Spinal cord (tissue), 10 donors: Measurements from ENCODE around the gene MZT2B. TPM values are rescaled to one million over a fixed set of nuclear protein-coding genes. Genes with fewer than 3 reads are reported as not detected.
"Not testable (repeated sequence)": the region's sequence is repeated elsewhere in the genome, so short reads cannot be mapped to it uniquely, and the experiment has no call there.

ENCODE experiments used
- DNase-seq, 6 donors: peaks; one replicate each; pipeline versions ENCODE4 v3.0.0 to v3.0.0-alpha.2; 2013 to 2015; ENCODE audit warnings: low spot score in 6 of 6, low read depth in 4 of 6
- H3K27ac ChIP-seq: one replicate; pipeline ENCODE4 v1.5.1; 2013; ENCODE audit warnings: low read depth, low read length, control low read depth
- H3K27me3 ChIP-seq: one replicate; pipeline ENCODE4 v1.6.1; 2013; ENCODE audit warnings: low read length; ENCODE audit not compliant: control insufficient read depth, insufficient read depth
- H3K36me3 ChIP-seq: one replicate; pipeline ENCODE4 v1.6.1; 2013; ENCODE audit warnings: low read length; ENCODE audit not compliant: control insufficient read depth, insufficient read depth
- H3K4me1 ChIP-seq: one replicate; pipeline ENCODE4 v1.6.1; 2013; ENCODE audit warnings: low read length; ENCODE audit not compliant: control insufficient read depth, insufficient read depth
- H3K4me3 ChIP-seq: one replicate; pipeline ENCODE4 v1.5.1; 2013; ENCODE audit warnings: low read depth, low read length, control low read depth
- H3K9me3 ChIP-seq: one replicate; pipeline ENCODE4 v1.6.1; 2013; ENCODE audit warnings: low read length; ENCODE audit not compliant: control insufficient read depth, insufficient read depth
- WGBS: methylation state at CpG from one replicate; pipeline ENCODE4 v1.1.5; 2013; ENCODE audit warnings: missing lambda C conversion rate; ENCODE audit not compliant: insufficient coverage; 5-methylcytosine and 5-hydroxymethylcytosine counted together
- polyA plus RNA-seq, 2 donors: library from polyadenylated mRNA; unstranded; fragments of 120-200 nt; gene quantifications; one replicate each; pipeline ENCODE4 v1.2.1, GENCODE V29; 2013; ENCODE audit not compliant: insufficient read length in 2 of 2
- total RNA-seq, 2 donors: library from RNA; depleted of rRNA in 1 of 2; stranded (reverse); fragments of 120-200 nt in 1 of 2; fragments of >200 nt in 1 of 2; gene quantifications; one replicate each; pipeline versions ENCODE4 v1.2.3 to v1.2.4, GENCODE V29; 2013 to 2014
- donor health status: healthy.

The MZT2B gene
- total and polyA plus RNA-seq, 4 donors: 58.7 to 256 (median 246) TPM

DNA sequence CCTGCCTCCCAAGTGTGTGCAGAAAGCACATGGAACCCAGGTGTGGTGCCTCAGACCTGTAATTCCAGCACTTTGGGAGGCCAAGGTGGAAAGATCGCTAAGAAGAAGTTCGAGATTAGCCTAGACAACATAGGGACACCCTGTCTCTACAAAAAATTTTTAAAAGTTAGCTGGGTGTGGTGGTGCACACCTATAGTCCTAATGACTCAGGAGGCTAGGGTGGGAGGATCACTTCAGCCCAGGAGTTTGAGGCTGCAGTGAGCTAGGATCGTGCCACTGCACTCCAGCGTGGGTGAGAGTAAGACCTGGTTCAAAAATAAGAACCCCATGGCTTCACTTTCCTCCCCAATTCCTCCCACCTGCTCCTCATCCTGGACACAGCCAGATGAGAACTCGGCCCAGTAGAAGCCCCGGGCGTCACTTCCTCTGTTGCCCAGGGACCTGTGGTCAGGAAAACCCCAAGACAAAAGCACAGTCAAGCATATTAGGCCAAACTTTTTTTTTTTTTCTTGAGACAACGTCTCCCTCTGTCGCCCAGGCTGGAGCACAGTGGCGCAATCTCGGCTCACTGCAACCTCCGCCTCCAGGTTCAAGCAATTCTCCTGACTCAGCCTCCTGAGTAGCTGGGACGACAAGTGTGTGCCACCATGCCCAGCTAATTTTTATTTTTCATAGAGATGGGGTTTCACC is 24.1 kb upstream of the MZT2B start:
- not testable (repeated sequence) for H3K27ac ChIP-seq
- H3K36me3 ChIP-seq: peaks cover 91% of the 10 kb centered on the region

GRCh38 chr2:130158631-130159030 is 23.4 kb upstream of the MZT2B start:
- Histone ChIP-seq H3K9me3 (no peaks in the 10 kb centered on the region), H3K27me3 (no peaks in the 10 kb centered on the region), H3K4me3 (no peak overlapping the region), H3K4me1 (no peaks in the 10 kb centered on the region), H3K36me3 (peaks cover 89% of the 10 kb centered on the region), H3K27ac (no peak overlapping the region)
- 98% methylated on average over 7 of the region's 9 CpGs for WGBS
- DNase-seq: no peak

More for the DNA sequence above, 24.1 kb upstream of the MZT2B start:
- WGBS: 86% methylated on average over 8 of the region's 13 CpGs
- H3K9me3 ChIP-seq, DNase-seq, H3K27me3 ChIP-seq, H3K4me3 ChIP-seq, H3K4me1 ChIP-seq: not testable (repeated sequence)

GRCh38 chr2:130159376-130159775 is 22.7 kb upstream of the MZT2B start:
- not testable (repeated sequence) for H3K27ac ChIP-seq, DNase-seq, H3K4me1 ChIP-seq, H3K4me3 ChIP-seq, H3K9me3 ChIP-seq, H3K27me3 ChIP-seq
- H3K36me3 ChIP-seq: peaks cover 89% of the 10 kb centered on the region
- no CpG with 5 or more reads among the region's 4 CpGs for WGBS

- Histone ChIP-seq H3K4me3 (no peak overlapping the region), H3K36me3 (peaks cover 87% of the 10 kb centered on the region), H3K27me3 (no peaks in the 10 kb centered on the region), H3K9me3 (no peaks in the 10 kb centered on the region), H3K27ac (no peak overlapping the region), H3K4me1 (no peaks in the 10 kb centered on the region)
- WGBS: 98% methylated on average over 6 of the region's 6 CpGs
- DNase-seq: no peak
These were observed 21.9 kb upstream of the MZT2B start for GRCh38 chr2:130160131-130160530.

DNA sequence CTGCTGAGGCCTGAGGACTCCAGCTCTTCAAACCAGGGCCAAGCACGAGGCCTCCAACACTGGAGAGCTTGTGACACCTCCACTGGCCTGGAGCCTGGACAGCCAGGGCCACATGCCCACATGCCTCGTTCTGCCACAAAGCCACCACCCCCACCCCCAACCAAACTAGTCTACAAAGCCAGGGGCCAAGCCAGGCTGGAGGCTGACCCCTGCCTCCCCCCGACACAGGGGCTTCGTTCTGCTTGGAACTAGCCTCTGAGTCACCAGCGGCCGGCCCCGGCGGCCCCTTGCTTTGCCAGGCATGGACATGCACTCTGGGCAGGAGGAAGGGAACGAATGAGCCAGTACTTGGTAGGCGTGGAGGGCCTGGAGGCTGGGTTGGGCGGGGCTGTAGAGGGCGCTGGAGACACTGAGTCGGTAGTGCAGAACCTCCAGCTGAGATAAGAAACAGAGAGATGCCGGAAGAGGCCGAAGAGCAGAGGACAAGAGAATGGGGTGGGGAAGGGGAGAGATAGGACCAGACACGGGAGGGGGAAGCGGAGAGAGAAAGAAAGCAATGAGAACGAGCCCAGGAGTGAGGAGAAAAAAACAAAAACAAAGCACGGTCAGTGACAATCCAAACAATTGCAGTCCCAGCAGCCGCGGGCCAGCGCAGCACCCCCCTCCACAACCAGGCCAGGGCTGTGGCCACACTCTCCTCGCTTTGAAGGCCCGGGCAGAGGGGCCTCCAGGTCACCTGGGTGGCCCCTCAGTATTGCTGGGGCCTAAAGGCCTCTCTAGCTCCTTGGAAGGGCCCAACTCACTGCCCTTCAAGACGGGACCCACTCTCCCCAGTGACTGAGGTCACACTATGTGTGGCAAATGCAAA is 21.0 kb upstream of the MZT2B start:
- not testable (repeated sequence) for H3K9me3 ChIP-seq, H3K4me3 ChIP-seq, H3K27me3 ChIP-seq, H3K27ac ChIP-seq, H3K4me1 ChIP-seq, DNase-seq
- peaks cover 86% of the 10 kb centered on the region for H3K36me3 ChIP-seq
- 62% methylated on average over 22 of the region's 25 CpGs for WGBS

DNA sequence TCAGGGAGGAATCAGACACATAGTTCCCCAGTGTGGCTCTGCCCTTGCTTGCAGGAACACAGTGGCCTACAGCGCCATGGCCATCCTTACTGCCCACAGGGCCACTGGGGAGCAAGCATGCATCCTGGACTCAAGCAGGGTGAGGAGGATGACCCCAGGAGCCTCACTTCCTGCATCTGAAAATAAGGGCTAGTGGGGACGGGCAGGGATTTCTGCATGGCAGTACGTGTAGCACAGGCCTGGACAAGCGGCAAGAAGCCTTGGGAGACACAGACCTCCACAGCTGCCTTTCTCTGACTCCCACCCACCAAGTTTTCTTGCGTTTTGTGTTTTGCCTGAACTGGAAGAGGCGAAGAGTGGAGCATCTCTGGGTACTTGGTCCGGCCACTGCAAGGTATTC is 19.6 kb upstream of the MZT2B start:
- WGBS: 100% methylated on average over 2 of the region's 7 CpGs

DNA sequence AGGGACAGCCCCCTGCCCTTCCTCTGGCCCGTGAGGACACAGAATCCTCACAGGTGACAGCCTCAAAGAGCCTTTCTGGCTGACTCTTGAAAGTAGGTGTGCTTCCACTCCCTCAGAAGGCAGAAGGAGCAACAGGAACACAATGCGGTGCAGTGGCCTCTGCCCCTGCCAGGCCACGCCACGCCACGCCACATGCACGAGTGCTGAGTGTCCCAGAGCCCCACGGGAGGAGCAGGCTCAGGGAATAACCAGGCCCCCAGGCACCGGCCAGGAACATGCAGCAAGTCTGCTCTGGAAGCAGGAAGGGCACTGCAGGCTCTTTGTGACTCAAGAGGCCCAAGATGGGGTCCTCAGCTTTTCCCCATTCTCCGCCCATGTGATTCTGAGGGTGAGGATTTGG is 19.1 kb upstream of the MZT2B start:
- Histone ChIP-seq H3K27ac (no peak overlapping the region), H3K4me1 (no peaks in the 10 kb centered on the region), H3K4me3 (no peak overlapping the region), H3K27me3 (no peaks in the 10 kb centered on the region), H3K36me3 (peaks cover 86% of the 10 kb centered on the region), H3K9me3 (no peaks in the 10 kb centered on the region)
- WGBS: 95% methylated on average over 8 of the region's 9 CpGs
- no peak for DNase-seq

More for the DNA sequence above, 19.6 kb upstream of the MZT2B start:
- not testable (repeated sequence) for H3K27ac ChIP-seq, H3K4me1 ChIP-seq, DNase-seq, H3K27me3 ChIP-seq, H3K4me3 ChIP-seq, H3K9me3 ChIP-seq
- H3K36me3 ChIP-seq: peaks cover 86% of the 10 kb centered on the region

- no peaks in the 10 kb centered on the region for H3K4me1 ChIP-seq
- no peaks in the 10 kb centered on the region for H3K27me3 ChIP-seq
- WGBS: no CpG with 5 or more reads among the region's 8 CpGs
- H3K4me3 ChIP-seq: no peak overlapping the region
- no peak for DNase-seq
- peaks cover 76% of the 10 kb centered on the region for H3K36me3 ChIP-seq
- H3K9me3 ChIP-seq: no peaks in the 10 kb centered on the region
- no peak overlapping the region for H3K27ac ChIP-seq
These were observed 16.6 kb upstream of the MZT2B start for GRCh38 chr2:130165293-130166016.

GRCh38 chr2:130166611-130167010 is 15.5 kb upstream of the MZT2B start:
- H3K27me3 ChIP-seq, H3K4me1 ChIP-seq, H3K27ac ChIP-seq, H3K9me3 ChIP-seq, H3K4me3 ChIP-seq: not testable (repeated sequence)
- H3K36me3 ChIP-seq: peaks cover 75% of the 10 kb centered on the region
- 32% methylated on average over 3 of the region's 3 CpGs for WGBS
- peak in 2 of 6 donors; percentile 20 to 67 for DNase-seq
